Mesodermal cell (in vitro differentiated cells): ENCODE measurements around the gene SBNO2. TPM values are rescaled to one million over a fixed set of nuclear protein-coding genes. Genes with fewer than 3 reads are reported as not detected.
A peak's percentile ranks its signal among the peaks of the same experiment; 100 is the strongest.

ENCODE experiments used
- H3K27ac ChIP-seq: 2 replicates; pipeline ENCODE4 v1.7.0; 2013; ENCODE audit warnings: mild to moderate bottlenecking, low read depth, low read length, moderate library complexity; ENCODE audit not compliant: severe bottlenecking
- H3K36me3 ChIP-seq: 2 replicates; pipeline ENCODE4 v1.7.1; 2013; ENCODE audit warnings: mild to moderate bottlenecking, low read length, moderate library complexity; ENCODE audit not compliant: control insufficient read depth, insufficient read depth
- H3K4me1 ChIP-seq: one replicate; pipeline ENCODE4 v1.7.1; 2013; ENCODE audit warnings: mild to moderate bottlenecking, low read length; ENCODE audit not compliant: insufficient read depth, control insufficient read depth, poor library complexity, severe bottlenecking
- H3K4me3 ChIP-seq: 2 replicates; pipeline ENCODE4 v1.7.0; 2013; ENCODE audit warnings: low read length, control low read depth, mild to moderate bottlenecking; ENCODE audit not compliant: insufficient read depth, poor library complexity, severe bottlenecking; ENCODE audit errors: extremely low read depth
- H3K9me3 ChIP-seq: 2 replicates; pipeline ENCODE4 v1.7.1; 2013; ENCODE audit warnings: mild to moderate bottlenecking, low read length, moderate library complexity; ENCODE audit not compliant: control insufficient read depth
- WGBS, 2 experiments: methylation state at CpG; one replicate each; pipeline ENCODE4 v1.1.5; 2013; ENCODE audit warnings: missing lambda C conversion rate in 2 of 2; ENCODE audit not compliant: insufficient coverage in 2 of 2; 5-methylcytosine and 5-hydroxymethylcytosine counted together
- polyA plus RNA-seq, 2 experiments: library from polyadenylated mRNA; stranded (reverse); fragments of 50-300 nt; gene quantifications; one replicate each; pipeline ENCODE4 v1.2.3, GENCODE V29; 2013

Gene SBNO2
- polyA plus RNA-seq (2013, experiment 1 of 2), result 23.2 TPM
- polyA plus RNA-seq (2013, experiment 2 of 2), result 21.3 TPM

- no peaks in the 10 kb centered on the region for H3K9me3 ChIP-seq
- peak within 1 kb of the TSS; percentile 82 for H3K4me3 ChIP-seq
- WGBS, 2 experiments, result 17 to 19% methylated on average over 57 of the region's 84 CpGs
- peak within 1 kb of the TSS; percentile 53 for H3K27ac ChIP-seq
- no peaks in the 10 kb centered on the region for H3K36me3 ChIP-seq
- peaks cover 30% of the 10 kb centered on the region for H3K4me1 ChIP-seq
Observed at GRCh38 chr19:1173845-1174809, at the start of gene SBNO2. TSS of gene SBNO2 (minus strand) at chr19:1174268. CDS start at chr19:1154276, 19,992 bp downstream.

GRCh38 chr19:1223018-1223855, 49.2 kb upstream of the SBNO2 start:
- 89 to 90% methylated on average over 44 to 45 of the region's 48 CpGs for WGBS, 2 experiments
- no peaks in the 10 kb centered on the region for H3K9me3 ChIP-seq
- H3K4me3 ChIP-seq, result no peak overlapping the region
- H3K27ac ChIP-seq, result no peak overlapping the region
- H3K4me1 ChIP-seq, result peaks cover 2% of the 10 kb centered on the region
- H3K36me3 ChIP-seq, result peaks cover 62% of the 10 kb centered on the region

- Histone ChIP-seq H3K4me1 (peaks cover 2% of the 10 kb centered on the region), H3K36me3 (peaks cover 53% of the 10 kb centered on the region), H3K9me3 (no peaks in the 10 kb centered on the region), H3K4me3 (no peak overlapping the region), H3K27ac (no peak overlapping the region)
- WGBS, 2 experiments, result 94 to 99% methylated on average over 13 to 14 of the region's 14 CpGs
Observed at GRCh38 chr19:1222394-1222793, 48.3 kb upstream of the SBNO2 start.

- 93 to 94% methylated on average over 22 of the region's 22 CpGs for WGBS, 2 experiments
- Histone ChIP-seq H3K27ac (no peak overlapping the region), H3K36me3 (peaks cover 53% of the 10 kb centered on the region)
Observed at GRCh38 chr19:1221904-1222255, 47.8 kb upstream of the SBNO2 start.

GRCh38 chr19:1220976-1221903, 47.2 kb upstream of the SBNO2 start:
- no peak overlapping the region for H3K27ac ChIP-seq
- no peak overlapping the region for H3K4me3 ChIP-seq
- WGBS, 2 experiments, result 83 to 86% methylated on average over 20 to 31 of the region's 38 CpGs
- H3K4me1 ChIP-seq, result peaks cover 2% of the 10 kb centered on the region
- peaks cover 51% of the 10 kb centered on the region for H3K36me3 ChIP-seq
- no peaks in the 10 kb centered on the region for H3K9me3 ChIP-seq

More at GRCh38 chr19:1221904-1222255, 47.8 kb upstream of the SBNO2 start:
- H3K4me1 ChIP-seq, result peaks cover 2% of the 10 kb centered on the region
- H3K4me3 ChIP-seq, result no peak overlapping the region
- no peaks in the 10 kb centered on the region for H3K9me3 ChIP-seq

- H3K36me3 ChIP-seq, result peaks cover 45% of the 10 kb centered on the region
- no peaks in the 10 kb centered on the region for H3K9me3 ChIP-seq
- peaks cover 3% of the 10 kb centered on the region for H3K4me1 ChIP-seq
- H3K27ac ChIP-seq, result no peak overlapping the region
- H3K4me3 ChIP-seq, result no peak overlapping the region
- WGBS, 2 experiments, result 92 to 94% methylated on average over 32 to 33 of the region's 33 CpGs
Observed at GRCh38 chr19:1220477-1220930, 46.4 kb upstream of the SBNO2 start.

- Histone ChIP-seq H3K36me3 (peaks cover 42% of the 10 kb centered on the region), H3K27ac (no peak overlapping the region), H3K9me3 (no peaks in the 10 kb centered on the region), H3K4me3 (no peak overlapping the region), H3K4me1 (peaks cover 8% of the 10 kb centered on the region)
- WGBS, 2 experiments, result 98% methylated on average over 17 to 19 of the region's 19 CpGs
Observed at GRCh38 chr19:1219786-1220476, 45.9 kb upstream of the SBNO2 start.

- Histone ChIP-seq H3K27ac (no peak overlapping the region), H3K36me3 (peaks cover 33% of the 10 kb centered on the region), H3K4me1 (peaks cover 17% of the 10 kb centered on the region), H3K9me3 (no peaks in the 10 kb centered on the region), H3K4me3 (no peak overlapping the region)
- WGBS, 2 experiments, result 92 to 95% methylated on average over 29 to 30 of the region's 37 CpGs
Observed at GRCh38 chr19:1218751-1219567, 44.9 kb upstream of the SBNO2 start.

GRCh38 chr19:1217366-1217765, 43.3 kb upstream of the SBNO2 start:
- H3K9me3 ChIP-seq, result no peaks in the 10 kb centered on the region
- H3K27ac ChIP-seq, result no peak overlapping the region
- H3K4me3 ChIP-seq, result no peak overlapping the region
- peaks cover 25% of the 10 kb centered on the region for H3K4me1 ChIP-seq
- WGBS, 2 experiments, result 81 to 86% methylated on average over 12 to 14 of the region's 15 CpGs
- peaks cover 27% of the 10 kb centered on the region for H3K36me3 ChIP-seq
